SK-N-MC (cell line): ENCODE data around the gene TMOD1.

Experiments used
- EZH2 ChIP-seq: fragments of 200-600 bp; sonication (generic); IDR thresholded peaks from one replicate; pipeline ENCODE4 v1.6.1; 2017; ENCODE audit warnings: antibody characterized with exemption
- POLR2AphosphoS5 ChIP-seq: IDR thresholded peaks from 2 replicates; pipeline ENCODE4 v1.6.1; 2012; ENCODE audit warnings: mild to moderate bottlenecking, low read depth, low read length, borderline replicate concordance

DNA sequence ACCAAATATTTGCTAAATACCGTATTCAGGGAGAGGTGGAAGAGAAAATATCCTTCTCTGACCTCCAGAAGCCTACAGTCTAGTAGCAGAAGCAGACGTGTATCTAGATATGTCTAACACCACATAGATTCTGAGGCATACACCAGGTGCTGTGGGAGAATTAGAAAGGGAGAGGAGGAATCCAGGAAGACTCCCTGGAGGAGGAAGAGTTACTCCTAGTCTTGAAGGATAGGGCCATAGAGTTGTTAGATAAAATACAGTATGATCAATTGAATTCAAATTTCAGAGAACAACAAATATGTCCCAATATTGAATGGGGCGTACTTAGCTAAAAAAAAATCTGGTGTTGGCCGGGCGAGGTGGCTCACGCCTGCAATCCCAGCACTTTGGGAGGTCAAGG, 58.7 kb downstream of the TMOD1 start:
- TF ChIP-seq POLR2AphosphoS5 (no peak), EZH2 (no peak)
